HepG2 (cell line): ENCODE results near the gene SETD2.

Experiments used
- CREM ChIP-seq, 2 experiments: sonication (generic) in 1 of 2; formaldehyde crosslinking in 1 of 2; IDR thresholded peaks; 2 replicates each; pipeline versions ENCODE4 v1.4.0 to v1.6.1; 2016 to 2020; ENCODE audit warnings: antibody characterized with exemption in 1 of 2, mild to moderate bottlenecking in 1 of 2, missing genetic modification reagents in 1 of 2
- EP300 ChIP-seq, 3 experiments: sonication (generic) in 1 of 3; formaldehyde crosslinking in 1 of 3; IDR thresholded peaks; 2 replicates each; pipeline versions ENCODE4 v1.5.1 to v1.6.1; 2011 to 2020; ENCODE audit warnings: low read depth in 2 of 3, low read length in 2 of 3, borderline replicate concordance in 1 of 3, improper control_type of control experiment in 1 of 3, mild to moderate bottlenecking in 1 of 3, missing genetic modification reagents in 1 of 3, moderate library complexity in 1 of 3
- EZH2 ChIP-seq: conservative IDR thresholded peaks from 2 replicates; pipeline ENCODE4 v1.6.1; 2012; ENCODE audit warnings: mild to moderate bottlenecking, low read depth, low read length, moderate library complexity
- KLF12 ChIP-seq: sonication (generic); formaldehyde crosslinking; IDR thresholded peaks from 2 replicates; pipeline ENCODE4 v1.4.0; 2020; ENCODE audit warnings: missing genetic modification reagents, borderline replicate concordance
- POLR2A ChIP-seq, 2 experiments: IDR thresholded peaks; 2 replicates each; pipeline ENCODE4 v1.6.1; 2011; ENCODE audit warnings: low read depth in 2 of 2, low read length in 2 of 2, mild to moderate bottlenecking in 1 of 2, moderate library complexity in 1 of 2; ENCODE audit not compliant: insufficient read depth in 1 of 2
- POLR2AphosphoS5 ChIP-seq: IDR thresholded peaks from 2 replicates; pipeline ENCODE4 v1.6.1; 2012; ENCODE audit warnings: low read depth, low read length
- SOX5 ChIP-seq: IDR thresholded peaks from 2 replicates; pipeline ENCODE4 v1.6.1; 2016; ENCODE audit warnings: borderline replicate concordance
- TOPORS ChIP-seq: sonication (generic); formaldehyde crosslinking; IDR thresholded peaks from 2 replicates; pipeline ENCODE4 v1.8.0; 2023; ENCODE audit warnings: mild to moderate bottlenecking, missing genetic modification reagents
- ZNF260 ChIP-seq: sonication (generic); formaldehyde crosslinking; IDR thresholded peaks from 2 replicates; pipeline ENCODE4 v1.4.0; 2020; ENCODE audit warnings: missing genetic modification reagents, low read depth, mild to moderate bottlenecking, borderline replicate concordance
- ZNF44 ChIP-seq: sonication (generic); formaldehyde crosslinking; IDR thresholded peaks from 2 replicates; pipeline ENCODE4 v1.5.1; 2020; ENCODE audit warnings: mild to moderate bottlenecking, missing genetic modification reagents
- ZSCAN29 ChIP-seq: sonication (generic); formaldehyde crosslinking; conservative IDR thresholded peaks from 2 replicates; pipeline ENCODE4 v1.4.0; 2020; ENCODE audit warnings: mild to moderate bottlenecking, missing genetic modification reagents
- TF ChIP-seq, protein P1 (sequence below): sonication (generic); formaldehyde crosslinking; IDR thresholded peaks from 2 replicates; pipeline ENCODE4 v1.5.0; 2020; ENCODE audit warnings: mild to moderate bottlenecking, missing genetic modification reagents, moderate library complexity

DNA sequence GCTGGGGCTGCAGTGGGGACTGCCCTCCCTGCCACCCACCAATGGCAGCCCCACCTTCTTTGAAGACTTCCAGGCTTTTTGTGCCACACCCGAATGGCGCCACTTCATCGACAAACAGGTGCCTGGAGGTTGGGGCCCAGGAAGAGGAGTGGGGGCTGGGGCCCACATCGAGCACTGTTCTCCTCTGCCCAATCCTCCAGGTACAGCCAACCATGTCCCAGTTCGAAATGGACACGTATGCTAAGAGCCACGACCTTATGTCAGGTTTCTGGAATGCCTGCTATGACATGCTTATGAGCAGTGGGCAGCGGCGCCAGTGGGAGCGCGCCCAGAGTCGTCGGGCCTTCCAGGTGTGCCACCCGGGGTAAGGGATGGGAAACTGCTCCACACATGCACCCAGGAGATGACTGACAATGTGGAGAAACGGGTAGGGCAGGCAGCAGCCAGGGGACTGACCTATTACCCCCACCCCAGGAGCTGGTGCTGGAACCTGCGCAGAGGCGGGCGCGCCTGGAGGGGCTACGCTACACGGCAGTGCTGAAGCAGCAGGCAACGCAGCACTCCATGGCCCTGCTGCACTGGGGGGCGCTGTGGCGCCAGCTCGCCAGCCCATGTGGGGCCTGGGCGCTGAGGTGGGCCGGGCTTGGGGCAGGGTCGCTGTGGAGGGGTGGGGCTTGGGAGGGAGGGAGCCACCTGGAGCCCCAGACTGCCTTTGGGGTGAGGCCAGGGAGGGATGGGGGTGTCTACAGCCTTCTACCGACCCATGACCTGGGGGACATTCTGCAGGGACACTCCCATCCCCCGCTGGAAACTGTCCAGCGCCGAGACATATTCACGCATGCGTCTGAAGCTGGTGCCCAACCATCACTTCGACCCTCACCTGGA, 161.5 kb downstream of the SETD2 start:
- no peak for TF ChIP-seq EP300 (IDR thresholded peaks at IDR 0.05; ENCODE audit: low read depth in 2 of 2, low read length in 2 of 2)
- no peak for TF ChIP-seq EP300 (CRISPR knock-in tag; IDR thresholded peaks at IDR 0.05; ENCODE audit: borderline replicate concordance)
- TF ChIP-seq POLR2AphosphoS5, result no peak
- no peak for TF ChIP-seq TOPORS (CRISPR knock-in tag)
- TF ChIP-seq CREM (IDR thresholded peaks at IDR 0.05), result no peak
- TF ChIP-seq CREM (CRISPR knock-in tag; IDR thresholded peaks at IDR 0.05), result no peak
- no peak for TF ChIP-seq SOX5 (CRISPR knock-in tag)
- TF ChIP-seq ZSCAN29, result no peak
- TF ChIP-seq, protein P1, sequence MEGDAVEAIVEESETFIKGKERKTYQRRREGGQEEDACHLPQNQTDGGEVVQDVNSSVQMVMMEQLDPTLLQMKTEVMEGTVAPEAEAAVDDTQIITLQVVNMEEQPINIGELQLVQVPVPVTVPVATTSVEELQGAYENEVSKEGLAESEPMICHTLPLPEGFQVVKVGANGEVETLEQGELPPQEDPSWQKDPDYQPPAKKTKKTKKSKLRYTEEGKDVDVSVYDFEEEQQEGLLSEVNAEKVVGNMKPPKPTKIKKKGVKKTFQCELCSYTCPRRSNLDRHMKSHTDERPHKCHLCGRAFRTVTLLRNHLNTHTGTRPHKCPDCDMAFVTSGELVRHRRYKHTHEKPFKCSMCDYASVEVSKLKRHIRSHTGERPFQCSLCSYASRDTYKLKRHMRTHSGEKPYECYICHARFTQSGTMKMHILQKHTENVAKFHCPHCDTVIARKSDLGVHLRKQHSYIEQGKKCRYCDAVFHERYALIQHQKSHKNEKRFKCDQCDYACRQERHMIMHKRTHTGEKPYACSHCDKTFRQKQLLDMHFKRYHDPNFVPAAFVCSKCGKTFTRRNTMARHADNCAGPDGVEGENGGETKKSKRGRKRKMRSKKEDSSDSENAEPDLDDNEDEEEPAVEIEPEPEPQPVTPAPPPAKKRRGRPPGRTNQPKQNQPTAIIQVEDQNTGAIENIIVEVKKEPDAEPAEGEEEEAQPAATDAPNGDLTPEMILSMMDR (CRISPR knock-in tag), result peak; percentile 49
- TF ChIP-seq KLF12 (CRISPR knock-in tag), result no peak
- no peak for TF ChIP-seq POLR2A (IDR thresholded peaks at IDR 0.05; ENCODE audit: insufficient read depth in 1 of 2, low read depth in 2 of 2, low read length in 2 of 2)
- no peak for TF ChIP-seq ZNF44 (CRISPR knock-in tag)
- TF ChIP-seq ZNF260 (CRISPR knock-in tag), result no peak
- TF ChIP-seq EZH2, result no peak
